ENCODE measurements around the gene SEPTIN1. TPM values are rescaled to one million over a fixed set of nuclear protein-coding genes. Genes with fewer than 3 reads are reported as not detected.

SEPTIN1 gene
- total RNA-seq, 1 experiment from 2014 or later = 3.4 TPM

- TF ChIP-seq REST (IDR thresholded peaks at IDR 0.05; ENCODE audit: low read depth) = no peak
- peak; percentile 68 for TF ChIP-seq CBX3 (IDR thresholded peaks at IDR 0.05; ENCODE audit: low read depth)
- TF ChIP-seq EZH2phosphoT487 (IDR thresholded peaks at IDR 0.05; ENCODE audit: borderline replicate concordance) = no peak
- no peak for TF ChIP-seq ZNF274 (IDR thresholded peaks at IDR 0.05; ENCODE audit: low read depth, low read length)
- no peak; the same call in 1 of the 2 replicates for TF ChIP-seq ELF1 (IDR thresholded peaks at IDR 0.05; ENCODE audit: borderline replicate concordance, low read depth)
- 0 out of 2 replicates have a peak, but pooled peaks have one; percentile 79 for TF ChIP-seq ZFX (IDR thresholded peaks at IDR 0.05)
- TF ChIP-seq CEBPB (IDR thresholded peaks at IDR 0.05; ENCODE audit: low read depth) = no peak
- TF ChIP-seq ATF3 (IDR thresholded peaks at IDR 0.05) = no peak
Observed at GRCh38 chr16:30429678-30430427, 47.5 kb upstream of the SEPTIN1 start, which contains the start of gene DCTPP1 (continued).

GRCh38 chr16:30429418-30429677 lies 47.0 kb upstream of the SEPTIN1 start:
- Histone ChIP-seq H3K27ac (ENCODE audit: low read depth, low read length) (peak overlapping the region; percentile 66), H3K9me2 (ENCODE audit: insufficient read depth) (no peaks in the 10 kb centered on the region), H3K9ac (ENCODE audit: low read length) (peak overlapping the region; percentile 96), H4K20me1 (ENCODE audit: insufficient read depth) (no peaks in the 10 kb centered on the region), H3K4me2 (ENCODE audit: low read length) (peak overlapping the region; percentile 89), H3K9me3 (ENCODE audit: control insufficient read depth in 1 of 2, insufficient read depth in 1 of 2, low read depth in 1 of 2, low read length in 2 of 2) (no peaks in the 10 kb centered on the region), H3K36me3 (ENCODE audit: control insufficient read depth in 1 of 2, insufficient read depth in 2 of 2, low read length in 2 of 2) (peaks cover 6 to 30% of the 10 kb centered on the region in 2 experiments; a peak in 3 of 4 replicates), H3K27me3 (ENCODE audit: insufficient read depth, low read length) (no peaks in the 10 kb centered on the region), H3K4me1 (ENCODE audit: control insufficient read depth in 1 of 2, insufficient read depth in 2 of 2, low read length in 2 of 2) (peaks cover 8 to 29% of the 10 kb centered on the region in 2 experiments), H2AFZ (ENCODE audit: low read depth, low read length, poor library complexity, severe bottlenecking) (no peak overlapping the region), H3K79me2 (ENCODE audit: insufficient read depth, low read length) (peaks cover 53% of the 10 kb centered on the region), H3K4me3 (replicated peaks in 1 of 2; ENCODE audit: low read depth in 1 of 2, low read length in 2 of 2) (peak overlapping the region; percentile 89 to 94)
- POLR2A ChIA-PET = interaction anchor here (0.5 to 1.6 kb wide), 15 partner anchors 11 to 507 kb away, joined by 3 to 15 read pairs (median 4); partner anchors contain the start of genes PRR14, SEPHS2, ZNF48 and ZNF689
- TSS peak; percentile 65 for BruUV-seq (replicated peaks)
- RAD21 ChIA-PET (ENCODE audit: low non-redundant PET in 1 of 2, low total read pairs in 2 of 2, uncharacterized antibody in 2 of 2, unreplicated experiment in 2 of 2) = interaction anchor here (0.6 to 1.6 kb wide), 12 partner anchors 11 to 221 kb away, joined by 3 to 18 read pairs (median 4); partner anchors contain the start of genes CD2BP2 (in 1 of the 2), PRR14 (in 1 of the 2), ZNF688 (in 1 of the 2) and ZNF747 (in 1 of the 2)
- no peak for TF ChIP-seq POLR2AphosphoS5 (IDR thresholded peaks at IDR 0.05; ENCODE audit: low read depth, low read length)
- no peak for TF ChIP-seq POLR2A (IDR thresholded peaks at IDR 0.05; ENCODE audit: borderline replicate concordance, extremely low read depth, insufficient read depth, insufficient read length)
- no peak for TF ChIP-seq SP1 (IDR thresholded peaks at IDR 0.05; ENCODE audit: low read depth)
- TF ChIP-seq ZFX (IDR thresholded peaks at IDR 0.05) = no peak
- no peak for TF ChIP-seq SIN3A (IDR thresholded peaks at IDR 0.05; ENCODE audit: low read depth)
- ATAC-seq = no peak; the same call in 1 of the 2 replicates
- no peak for DNase-seq (ENCODE audit: low read depth, low spot score)
- intact Hi-C loops (cut with micrococcal nuclease) = no loop called here
- CTCF ChIA-PET = interaction anchor here (0.6 to 2.4 kb wide), 45 partner anchors 10 to 524 kb away, joined by 3 to 52 read pairs (median 5); partner anchors contain the start of genes FBRS, PRR14, TBC1D10B and TBX6

Measured in HCT116 (cell line).